ENCODE measurements around the gene DMRT2. TPM values are rescaled to one million over a fixed set of nuclear protein-coding genes. Genes with fewer than 3 reads are reported as not detected.

DMRT2 gene
- not detected in 2 replicates for polyA plus RNA-seq (2014; cell fraction: cytosol; rRNA removed)
- polyA plus RNA-seq (2014; cell fraction: nucleus; rRNA removed): not detected in 2 replicates

GRCh38 chr9:1050125-1050895 lies at the start of gene DMRT2:
DMRT2 (plus strand) TSS chr9:1050357; CDS start chr9:1051614, 1,257 bp downstream.
- no peak for DNase-seq (ENCODE audit: low spot score)

GRCh38 chr9:1001838-1002237 lies 48.3 kb upstream of the DMRT2 start:
- no peak for DNase-seq (ENCODE audit: low spot score)

- DNase-seq (ENCODE audit: low spot score): no peak
Observed at GRCh38 chr9:1002678-1003077, 47.5 kb upstream of the DMRT2 start.

- no peak for DNase-seq (ENCODE audit: low spot score)
Observed at GRCh38 chr9:1005043-1005667, 45.0 kb upstream of the DMRT2 start.

- no peak for DNase-seq (ENCODE audit: low spot score)
Observed at GRCh38 chr9:1007312-1007711, 42.8 kb upstream of the DMRT2 start.

- no peak for DNase-seq (ENCODE audit: low spot score)
Observed at GRCh38 chr9:1008216-1008615, 41.9 kb upstream of the DMRT2 start.

- DNase-seq (ENCODE audit: low spot score): peak; percentile 16
Observed at GRCh38 chr9:1009101-1009707, 41.0 kb upstream of the DMRT2 start.

- DNase-seq (ENCODE audit: low spot score): no peak
Observed at GRCh38 chr9:1013021-1013420, 37.1 kb upstream of the DMRT2 start.

- DNase-seq (ENCODE audit: low spot score): no peak
Observed at GRCh38 chr9:1014225-1014624, 35.9 kb upstream of the DMRT2 start.

- DNase-seq (ENCODE audit: low spot score): no peak
Observed at GRCh38 chr9:1014640-1015039, 35.5 kb upstream of the DMRT2 start.

- no peak for DNase-seq (ENCODE audit: low spot score)
Observed at GRCh38 chr9:1018121-1018520, 32.0 kb upstream of the DMRT2 start.

- DNase-seq (ENCODE audit: low spot score): no peak
Observed at GRCh38 chr9:1024112-1024511, 26.0 kb upstream of the DMRT2 start.

- no peak for DNase-seq (ENCODE audit: low spot score)
Observed at GRCh38 chr9:1025131-1025530, 25.0 kb upstream of the DMRT2 start.

GRCh38 chr9:1026219-1026618 lies 23.9 kb upstream of the DMRT2 start:
- DNase-seq (ENCODE audit: low spot score): no peak

- no peak for DNase-seq (ENCODE audit: low spot score)
Observed at GRCh38 chr9:1028501-1029190, 21.5 kb upstream of the DMRT2 start.

- DNase-seq (ENCODE audit: low spot score): no peak
Observed at GRCh38 chr9:1031951-1032601, 18.1 kb upstream of the DMRT2 start.

GRCh38 chr9:1034271-1034670 lies 15.9 kb upstream of the DMRT2 start:
- no peak for DNase-seq (ENCODE audit: low spot score)

- no peak for DNase-seq (ENCODE audit: low spot score)
Observed at GRCh38 chr9:1039589-1039988, 10.6 kb upstream of the DMRT2 start.

GRCh38 chr9:1042466-1042865 lies 7.7 kb upstream of the DMRT2 start:
- no peak for DNase-seq (ENCODE audit: low spot score)

- DNase-seq (ENCODE audit: low spot score): no peak
Observed at GRCh38 chr9:1044643-1045042, 5.5 kb upstream of the DMRT2 start.
